Right renal pelvis (tissue), 4 donors: Measurements from ENCODE around the gene CCT8L2. TPM values are rescaled to one million over a fixed set of nuclear protein-coding genes. Genes with fewer than 3 reads are reported as not detected.
"Not testable (repeated sequence)": the region's sequence is repeated elsewhere in the genome, so short reads cannot be mapped to it uniquely, and the experiment has no call there.

ENCODE experiments used
- DNase-seq, 4 donors: peaks; one replicate each; pipeline ENCODE4 v3.0.0-alpha.2; 2013; ENCODE audit warnings: low read depth in 4 of 4, low spot score in 3 of 4, missing footprints in 1 of 4
- polyA plus RNA-seq, 4 donors: library from polyadenylated mRNA; unstranded; fragments of 120-200 nt; gene quantifications; one replicate each; pipeline ENCODE4 v1.2.1, GENCODE V29; 2013; ENCODE audit not compliant: insufficient read length in 4 of 4

CCT8L2 gene
- not detected for polyA plus RNA-seq

GRCh38 chr22:16592710-16593109 lies at the start of gene CCT8L2:
CCT8L2 (minus strand) TSS chr22:16592810; CDS start chr22:16592550, 260 bp downstream.
- not testable (repeated sequence) for DNase-seq

- DNase-seq, result not testable (repeated sequence)
Measured at GRCh38 chr22:16635442-16635841, 42.8 kb upstream of the CCT8L2 start.

GRCh38 chr22:16634092-16634491 lies 41.5 kb upstream of the CCT8L2 start:
- DNase-seq, result not testable (repeated sequence)

GRCh38 chr22:16628476-16628875 lies 35.9 kb upstream of the CCT8L2 start:
- DNase-seq, result not testable (repeated sequence)

GRCh38 chr22:16625018-16625417 lies 32.4 kb upstream of the CCT8L2 start:
- not testable (repeated sequence) for DNase-seq

GRCh38 chr22:16623595-16623994 lies 31.0 kb upstream of the CCT8L2 start:
- not testable (repeated sequence) for DNase-seq

- not testable (repeated sequence) for DNase-seq
Measured at GRCh38 chr22:16617516-16617915, 24.9 kb upstream of the CCT8L2 start.

- DNase-seq, result not testable (repeated sequence)
Measured at GRCh38 chr22:16616390-16616938, 23.9 kb upstream of the CCT8L2 start.

GRCh38 chr22:16615606-16616245 lies 23.1 kb upstream of the CCT8L2 start:
- DNase-seq, result not testable (repeated sequence)

- no peak for DNase-seq
Measured at GRCh38 chr22:16609548-16610261, 17.1 kb upstream of the CCT8L2 start.

GRCh38 chr22:16608931-16609330 lies 16.3 kb upstream of the CCT8L2 start:
- DNase-seq, result no peak

- not testable (repeated sequence) for DNase-seq
Measured at GRCh38 chr22:16604257-16604998, 11.8 kb upstream of the CCT8L2 start.

- DNase-seq, result not testable (repeated sequence)
Measured at GRCh38 chr22:16603770-16604242, 11.2 kb upstream of the CCT8L2 start.

- DNase-seq, result no peak
Measured at GRCh38 chr22:16603448-16603768, 10.8 kb upstream of the CCT8L2 start.

- not testable (repeated sequence) for DNase-seq
Measured at GRCh38 chr22:16602728-16603447, 10.3 kb upstream of the CCT8L2 start.

GRCh38 chr22:16602224-16602727 lies 9.7 kb upstream of the CCT8L2 start:
- not testable (repeated sequence) for DNase-seq

GRCh38 chr22:16601437-16602223 lies 9.0 kb upstream of the CCT8L2 start:
- no peak for DNase-seq

- not testable (repeated sequence) for DNase-seq
Measured at GRCh38 chr22:16600644-16601436, 8.2 kb upstream of the CCT8L2 start.
